GM18873 (cell line): ENCODE data around the gene SUMO2.
"Not testable (repeated sequence)": the region's sequence is repeated elsewhere in the genome, so short reads cannot be mapped to it uniquely, and the experiment has no call there.

ENCODE experiments used
- ATAC-seq: cut with Tn5 transposase; IDR thresholded peaks from one replicate; pipeline ENCODE4 v1.9.1; 2021; ENCODE audit warnings: mild to moderate bottlenecking, moderate library complexity, moderate number of reproducible peaks; ENCODE audit not compliant: unreplicated experiment, low FRiP score

Gene SUMO2

DNA sequence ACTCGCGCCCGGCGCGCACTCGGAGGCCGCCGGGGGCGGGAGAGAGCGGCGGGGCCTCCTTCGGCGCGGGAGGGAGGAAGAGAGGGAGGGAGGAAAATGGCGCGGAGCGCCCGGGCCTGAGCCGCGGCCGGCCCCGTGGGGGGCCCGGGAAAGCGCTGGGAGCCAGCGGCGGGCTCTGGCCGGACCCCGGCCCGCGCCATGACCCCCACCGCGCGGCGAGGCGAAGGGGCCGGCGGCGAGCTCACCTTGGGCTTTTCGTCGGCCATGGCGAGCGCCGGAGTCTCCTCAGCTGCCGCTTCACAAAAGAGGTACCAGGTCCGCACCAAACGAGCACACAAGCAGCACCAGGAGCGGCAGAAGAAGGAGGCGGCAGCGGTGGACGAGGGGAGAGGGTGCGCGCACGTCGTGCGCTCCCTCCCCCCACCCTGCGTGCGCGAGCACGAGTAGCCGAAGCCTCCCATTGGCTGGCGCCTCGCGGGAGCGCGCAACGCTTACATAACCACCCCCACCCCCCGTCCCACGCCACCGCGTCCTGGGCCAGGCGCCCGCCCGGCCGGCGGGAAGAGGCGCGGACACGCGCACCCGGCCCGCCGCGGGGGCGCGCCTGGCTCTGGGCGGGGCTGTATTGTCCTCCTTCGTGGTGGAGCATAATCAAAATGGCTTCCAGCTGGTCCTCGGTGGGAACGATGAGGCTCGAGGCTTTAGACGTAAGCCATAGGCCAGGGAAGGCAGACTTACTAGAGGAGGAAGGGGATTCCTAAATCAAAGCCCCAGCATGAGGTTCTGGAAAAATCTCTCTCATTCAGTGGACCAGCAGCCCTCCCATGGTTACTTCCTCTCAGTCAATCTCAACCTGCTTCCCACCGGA lies at the start of gene SUMO2:
Gene SUMO2, minus strand, starts transcription at position 391 of the 868 bp plus-strand sequence. Its CDS starts 125 bp downstream, at position 266.
- peak; percentile 41 for ATAC-seq

DNA sequence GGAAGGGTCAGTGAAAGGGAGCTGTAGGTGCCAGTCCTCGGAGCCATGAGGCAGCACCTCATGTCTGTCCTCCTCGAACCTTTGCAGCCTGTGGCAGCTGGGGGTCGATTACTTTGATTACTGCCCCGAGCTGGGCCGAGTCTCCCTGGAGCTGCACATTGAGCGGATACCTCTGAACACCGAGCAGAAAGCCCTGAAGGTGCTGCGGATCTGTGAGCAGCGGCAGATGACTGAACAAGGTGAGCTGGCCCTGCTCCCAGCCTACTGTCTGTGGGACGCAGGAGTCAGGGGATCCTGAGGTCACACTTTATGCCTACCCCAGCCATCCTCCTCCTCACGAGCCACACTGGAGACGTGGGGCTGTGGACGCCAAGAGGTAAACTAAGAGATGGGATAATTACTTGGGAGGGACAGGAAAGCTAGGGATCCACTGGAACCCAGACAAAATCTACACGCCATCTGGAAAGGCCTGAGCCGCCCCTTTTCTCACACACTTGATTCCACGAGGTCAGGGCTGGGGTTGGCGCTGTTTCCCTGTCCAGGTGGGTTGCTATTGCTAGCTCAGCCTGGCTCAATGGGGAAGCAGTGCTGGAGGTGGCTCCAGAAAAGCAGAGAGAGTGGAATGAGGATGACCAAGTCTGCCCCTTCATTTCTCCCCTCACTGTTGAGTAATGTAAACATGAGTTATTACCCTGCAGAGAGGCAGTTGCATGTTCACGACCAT lies 49.1 kb upstream of the SUMO2 start:
- no peak for ATAC-seq

DNA sequence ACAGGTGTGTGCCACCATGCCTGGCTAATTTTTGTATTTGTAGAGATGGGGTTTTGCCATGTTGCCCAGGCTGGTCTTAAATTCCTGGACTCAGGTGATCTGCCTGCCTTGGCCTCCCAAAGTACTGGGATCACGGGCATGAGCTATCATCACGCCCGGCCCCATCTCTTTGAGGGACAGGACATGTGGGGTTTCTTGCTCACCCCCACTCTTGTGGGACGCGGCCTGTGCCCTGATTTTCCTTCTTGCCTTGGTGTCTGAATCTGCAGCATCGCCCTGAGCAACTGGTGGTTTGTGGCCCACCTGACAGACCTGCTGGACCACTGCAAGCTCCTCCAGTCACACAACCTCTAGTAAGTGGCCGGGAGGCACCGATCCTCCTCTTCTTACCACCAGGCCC lies 48.3 kb upstream of the SUMO2 start:
- no peak for ATAC-seq

DNA sequence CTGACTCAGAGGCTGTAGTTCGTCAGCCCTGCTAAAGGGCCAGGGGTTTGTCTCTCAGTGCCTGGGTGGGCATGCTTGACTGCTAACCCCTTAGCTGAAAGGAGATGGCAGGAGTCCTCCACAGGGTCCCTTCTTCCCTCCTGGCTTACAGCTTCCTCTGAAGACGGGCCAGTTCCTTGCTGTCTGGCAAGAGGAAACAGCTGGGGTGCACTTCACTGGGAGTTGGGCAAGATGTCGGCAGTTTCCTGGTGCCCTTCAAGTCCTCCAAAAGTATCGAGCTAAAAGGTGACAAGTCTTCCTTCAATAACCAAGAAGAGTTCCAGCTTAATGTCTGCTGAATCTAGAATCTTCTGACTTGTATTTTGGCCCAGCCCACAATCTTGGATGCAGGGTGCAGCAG lies 46.1 kb upstream of the SUMO2 start:
- ATAC-seq: no peak

DNA sequence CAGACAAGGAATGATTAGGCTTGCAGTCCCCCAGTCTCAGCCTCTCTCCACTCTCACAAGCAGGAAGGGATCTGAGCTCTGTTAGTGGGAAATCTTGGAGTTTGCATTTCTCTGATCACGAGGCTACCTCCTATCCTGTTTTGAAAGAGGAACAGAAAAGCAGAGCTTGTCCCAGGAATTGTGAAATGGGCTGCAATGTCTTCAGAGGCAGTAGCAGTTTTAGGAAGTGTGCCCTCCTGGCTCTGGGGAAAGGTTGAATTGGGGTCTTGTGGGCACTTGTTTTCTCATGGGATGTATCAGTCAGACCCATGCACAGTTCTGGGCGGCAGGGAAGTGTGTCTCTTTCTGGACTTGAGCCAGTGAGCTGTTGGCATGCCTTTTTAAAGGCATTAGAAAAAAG lies 45.5 kb upstream of the SUMO2 start:
- ATAC-seq: no peak

DNA sequence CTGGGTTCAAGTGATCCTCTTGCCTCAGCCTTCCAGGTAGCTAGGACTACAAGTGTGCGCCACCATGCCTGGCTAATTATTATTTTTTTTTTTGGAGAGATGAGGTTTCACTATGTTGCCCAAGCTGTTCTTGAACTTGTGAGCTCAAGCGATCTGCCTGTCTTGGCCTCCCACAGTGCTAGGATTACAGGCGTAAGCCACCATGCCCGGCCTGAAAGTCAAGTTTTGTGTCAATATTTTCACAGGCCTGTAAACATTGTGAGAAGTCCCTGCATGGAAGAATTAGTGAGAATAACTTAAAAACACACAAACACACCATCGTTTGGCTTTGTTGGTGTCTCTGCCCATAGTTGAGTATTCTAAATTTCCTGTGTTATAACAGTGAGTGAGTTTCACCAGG lies 45.0 kb upstream of the SUMO2 start:
- ATAC-seq: no peak

DNA sequence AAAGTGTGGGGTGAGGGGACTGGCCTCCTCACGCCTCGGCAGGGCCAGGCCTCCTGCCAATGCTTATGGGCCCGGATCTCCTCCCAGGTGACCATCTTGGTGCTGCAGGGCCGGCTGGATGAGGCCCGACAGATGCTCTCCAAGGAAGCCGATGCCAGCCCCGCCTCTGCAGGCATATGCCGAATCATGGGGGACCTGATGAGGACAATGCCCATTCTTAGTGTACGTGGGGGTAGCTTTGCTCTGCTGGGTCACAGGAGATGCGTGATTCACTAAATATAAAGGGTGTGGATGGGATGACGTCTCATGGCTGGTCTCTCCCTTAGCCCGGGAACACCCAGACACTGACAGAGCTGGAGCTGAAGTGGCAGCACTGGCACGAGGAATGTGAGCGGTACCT lies 42.3 kb upstream of the SUMO2 start:
- ATAC-seq: no peak

DNA sequence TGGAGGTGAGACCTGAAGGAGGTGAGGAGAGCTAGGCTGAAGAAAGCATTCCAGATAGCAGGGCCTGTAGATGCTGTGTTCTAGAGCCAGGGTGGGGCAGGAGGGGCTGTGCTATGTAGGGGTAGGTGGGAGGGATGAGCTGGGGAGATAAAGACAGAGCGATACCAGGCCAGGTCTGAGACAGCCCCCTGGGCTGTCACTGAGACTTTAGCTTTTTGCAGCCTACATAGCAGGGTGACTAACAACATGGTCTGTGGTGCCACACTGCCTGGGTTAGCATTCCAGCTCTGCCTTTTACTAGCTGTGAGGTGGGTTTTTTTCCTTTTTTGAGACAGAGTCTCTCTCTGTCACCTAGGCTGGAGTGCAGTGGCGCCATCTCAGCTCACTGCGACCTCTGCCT lies 37.1 kb upstream of the SUMO2 start:
- ATAC-seq: no peak

DNA sequence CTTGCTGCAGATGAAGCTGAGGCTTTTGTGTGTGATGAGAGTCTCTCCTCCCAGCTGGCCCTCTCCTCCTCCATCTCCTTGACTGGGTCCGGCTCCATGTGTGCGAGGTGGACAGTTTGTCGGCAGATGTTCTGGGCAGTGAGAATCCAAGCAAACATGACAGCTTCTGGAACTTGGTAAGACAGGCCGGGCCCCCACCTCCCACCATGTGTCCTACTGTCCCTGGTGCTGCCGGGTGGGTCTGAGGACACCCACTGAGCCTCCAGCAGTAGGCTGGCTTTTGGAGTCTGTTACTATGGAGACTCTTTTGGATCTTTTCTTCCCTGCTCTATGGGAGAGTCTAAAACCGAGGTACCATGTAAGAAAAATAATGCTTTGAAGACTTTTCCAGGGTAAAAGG lies 35.4 kb upstream of the SUMO2 start:
- ATAC-seq: no peak

DNA sequence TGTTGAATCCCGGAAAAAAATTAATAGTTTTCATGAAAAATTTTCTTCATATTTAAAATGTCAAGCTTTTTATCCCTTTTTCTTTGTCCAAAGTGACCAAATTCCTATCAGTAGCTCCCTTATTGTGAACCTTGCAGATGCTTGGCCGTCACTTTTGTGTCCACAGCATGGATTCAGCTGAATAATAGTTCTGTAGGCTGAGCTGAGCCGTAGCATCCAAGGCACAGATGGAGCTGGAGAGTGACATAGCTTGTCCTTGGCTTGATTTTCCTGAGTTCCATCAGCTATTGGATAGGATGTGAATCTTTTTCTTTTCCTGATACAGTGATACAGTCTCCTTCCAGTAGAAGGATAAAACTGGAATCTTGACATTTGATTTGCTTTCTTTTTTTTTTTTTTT lies 26.3 kb upstream of the SUMO2 start:
- no peak for ATAC-seq

DNA sequence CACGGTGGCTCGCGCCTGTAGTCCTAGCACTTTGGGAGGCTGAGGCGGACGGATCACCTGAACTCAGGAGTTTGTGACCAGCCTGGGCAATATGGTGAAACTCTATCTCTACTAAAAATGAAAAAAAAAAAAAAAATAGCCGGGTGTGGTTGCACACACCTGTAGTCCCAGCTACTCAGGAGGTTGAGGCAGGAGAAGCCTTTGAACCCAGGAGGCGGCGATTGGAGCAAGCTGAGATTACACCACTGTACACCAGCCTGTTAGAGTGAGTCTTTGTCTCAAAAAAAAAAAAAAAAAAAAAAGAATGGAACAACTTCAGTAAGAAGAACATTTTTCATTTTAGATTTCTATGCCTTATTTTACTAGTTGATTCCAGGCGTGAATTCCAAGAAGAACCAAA lies 25.4 kb upstream of the SUMO2 start:
- no peak for ATAC-seq

DNA sequence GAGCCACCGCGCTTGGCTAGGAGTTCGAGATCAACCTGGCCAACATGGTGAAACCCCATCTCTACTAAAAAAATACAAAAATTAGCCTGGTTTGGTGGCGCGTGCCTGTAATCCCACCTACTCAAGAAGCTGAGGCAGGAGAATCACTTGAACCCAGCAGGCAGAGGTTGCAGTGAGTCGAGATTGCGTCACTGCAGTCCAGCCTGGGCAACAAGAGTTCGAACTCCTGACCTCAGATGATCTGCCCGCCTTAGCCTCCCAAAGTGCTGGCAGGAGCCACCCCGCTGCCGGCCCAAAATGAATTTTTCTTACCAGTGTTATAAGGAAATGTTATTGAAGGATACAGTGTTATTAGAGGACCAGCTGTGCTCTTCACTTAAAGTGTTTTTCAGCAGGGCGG lies 25.0 kb upstream of the SUMO2 start:
- ATAC-seq: no peak

DNA sequence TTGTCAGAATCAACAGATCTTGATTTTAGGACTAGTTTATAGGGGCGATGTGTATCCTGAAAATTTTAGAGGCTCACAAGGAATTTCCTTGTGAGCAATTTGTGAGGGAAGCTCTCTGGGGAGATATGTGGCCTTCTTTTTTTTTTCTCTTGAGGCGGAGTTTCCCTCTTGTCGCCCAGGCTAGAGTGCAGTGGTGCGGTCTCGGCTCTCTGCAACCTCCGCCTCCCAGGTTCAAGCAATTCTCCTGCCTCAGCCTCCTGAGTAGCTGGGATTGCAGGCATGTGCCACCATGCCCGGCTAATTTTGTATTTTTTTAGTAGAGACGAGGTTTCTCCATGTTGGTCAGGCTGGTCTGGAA lies 24.3 kb upstream of the SUMO2 start:
- not testable (repeated sequence) for ATAC-seq

DNA sequence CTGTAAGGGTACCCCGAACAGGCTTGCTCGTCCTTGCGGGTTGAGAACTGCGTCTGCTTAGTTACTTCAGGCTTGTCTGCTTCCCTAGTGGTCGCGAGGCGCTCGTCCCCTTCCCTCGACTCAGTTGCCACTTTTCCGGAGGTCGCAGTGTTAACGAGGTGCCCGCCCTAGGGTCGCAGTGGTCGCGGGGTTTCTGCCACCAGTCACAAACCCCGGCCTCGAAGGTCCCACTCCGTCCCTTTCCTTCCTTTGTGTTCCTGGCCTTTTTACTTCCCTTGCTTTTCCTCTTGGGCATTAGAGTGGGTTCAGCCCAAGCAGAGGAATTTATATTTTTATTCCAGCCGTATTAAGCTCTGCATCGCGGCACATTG lies 23.0 kb upstream of the SUMO2 start:
- ATAC-seq: no peak

DNA sequence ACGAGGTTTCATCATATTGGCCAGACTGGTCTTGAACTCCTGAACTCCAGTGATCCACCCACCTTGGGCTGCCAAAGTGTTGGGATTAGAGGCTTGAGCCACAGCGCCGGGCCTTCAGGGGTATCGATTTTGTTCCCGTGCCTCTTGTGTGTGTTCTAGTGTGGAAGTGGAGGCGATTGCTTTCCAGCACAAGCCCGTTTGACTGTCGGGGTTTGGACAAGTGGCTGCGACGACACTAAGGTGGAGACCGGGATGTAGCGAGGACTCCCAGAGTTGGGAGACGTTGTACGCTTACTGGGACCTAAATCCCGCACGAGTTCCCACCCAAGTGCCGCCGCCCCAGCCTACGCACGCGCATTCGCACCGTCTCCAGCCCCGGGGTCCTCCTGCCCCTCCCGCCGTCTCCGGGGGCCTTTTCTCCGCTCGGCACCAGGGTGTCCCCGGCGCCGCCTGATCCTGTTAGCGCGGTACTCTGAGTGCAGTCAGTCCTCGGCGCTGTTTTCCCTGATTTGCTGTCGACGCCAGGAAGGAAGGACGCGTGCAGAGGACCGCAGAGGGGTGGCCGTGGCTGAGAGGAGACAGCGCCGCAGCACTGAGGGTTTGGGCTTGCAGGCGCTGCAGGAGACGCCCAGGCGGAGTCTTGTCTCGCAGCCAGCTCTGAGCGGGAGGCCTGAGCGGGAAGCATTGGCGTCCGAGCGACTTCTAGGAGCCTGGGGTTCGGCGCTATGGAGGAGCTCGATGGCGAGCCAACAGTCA lies 22.5 kb upstream of the SUMO2 start, which contains the start of gene NUP85:
Gene NUP85, plus strand, starts transcription at position 643 of the 756 bp plus-strand sequence. Its CDS starts 83 bp downstream, at position 726.
- no peak for ATAC-seq

DNA sequence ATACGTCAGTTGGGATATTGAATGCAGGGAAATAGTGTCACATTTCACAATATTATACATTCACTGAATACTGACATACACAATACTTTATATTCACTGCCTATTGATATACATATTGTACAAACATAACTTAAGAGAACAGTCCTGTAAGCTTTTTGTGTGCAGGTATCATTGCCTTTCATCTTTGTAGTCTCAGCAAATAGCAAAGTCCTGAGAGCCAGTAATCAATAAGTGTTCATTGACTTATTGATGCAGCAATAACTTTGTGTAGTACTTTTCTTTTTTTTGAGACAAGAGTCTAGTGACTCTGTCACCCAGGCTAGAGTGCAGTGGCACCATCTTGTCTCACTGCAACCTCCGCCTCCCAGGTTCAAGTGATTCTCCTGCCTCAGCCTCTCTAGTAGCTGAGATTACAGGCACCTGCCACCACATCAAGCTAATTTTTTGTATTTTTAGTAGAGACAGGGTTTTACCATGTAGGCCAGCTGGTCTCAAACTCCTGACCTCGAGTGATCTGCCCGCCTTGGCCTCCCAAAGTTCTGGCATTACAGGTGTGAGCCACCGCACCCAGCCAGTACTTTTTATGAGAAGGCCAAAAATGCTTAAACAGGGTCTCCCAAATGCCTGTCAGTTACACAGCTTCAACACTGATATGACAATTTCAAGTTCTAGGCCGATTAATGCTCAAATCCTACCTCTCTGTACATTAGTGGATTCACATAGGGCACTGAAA lies 17.3 kb upstream of the SUMO2 start:
- ATAC-seq: no peak

DNA sequence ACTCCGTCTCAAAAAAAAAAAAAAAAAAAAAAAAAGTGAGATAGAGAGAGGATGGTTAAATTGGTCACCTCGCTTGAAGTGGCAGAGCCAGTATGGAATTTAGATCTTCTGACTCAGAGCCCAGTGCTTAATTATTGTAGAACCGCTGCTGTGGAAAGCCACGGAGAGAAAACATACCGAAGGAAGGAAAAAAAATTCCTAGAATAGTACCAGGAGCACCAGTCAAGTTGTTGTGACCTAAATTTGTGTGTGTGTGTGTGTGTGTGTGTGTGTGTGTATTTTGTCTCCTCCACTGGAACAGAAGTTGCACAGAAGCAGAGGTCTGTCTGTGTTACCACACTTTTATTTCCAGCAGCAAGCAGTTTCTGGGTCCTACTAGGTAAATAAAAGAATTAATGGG lies 12.1 kb upstream of the SUMO2 start:
- ATAC-seq: no peak

DNA sequence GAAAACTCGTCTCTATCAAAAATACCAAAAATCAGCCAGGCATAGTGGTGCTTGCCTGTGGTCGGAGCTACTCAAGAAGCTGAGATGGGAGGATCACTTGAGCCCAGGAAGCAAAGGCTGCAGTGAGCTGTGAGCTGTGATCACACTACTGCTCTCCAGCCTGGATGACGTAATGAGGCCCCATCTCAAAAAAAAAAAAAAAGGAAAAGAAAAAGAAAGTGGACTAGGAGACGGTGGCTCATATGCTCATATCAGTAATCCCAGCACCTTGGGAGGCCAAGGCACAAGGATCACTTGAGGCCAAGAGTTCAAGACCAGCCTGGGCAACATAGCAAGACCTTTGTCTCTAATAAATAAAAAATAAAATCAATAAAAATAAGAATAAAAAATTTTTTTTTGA lies 8.8 kb upstream of the SUMO2 start:
- ATAC-seq: no peak

DNA sequence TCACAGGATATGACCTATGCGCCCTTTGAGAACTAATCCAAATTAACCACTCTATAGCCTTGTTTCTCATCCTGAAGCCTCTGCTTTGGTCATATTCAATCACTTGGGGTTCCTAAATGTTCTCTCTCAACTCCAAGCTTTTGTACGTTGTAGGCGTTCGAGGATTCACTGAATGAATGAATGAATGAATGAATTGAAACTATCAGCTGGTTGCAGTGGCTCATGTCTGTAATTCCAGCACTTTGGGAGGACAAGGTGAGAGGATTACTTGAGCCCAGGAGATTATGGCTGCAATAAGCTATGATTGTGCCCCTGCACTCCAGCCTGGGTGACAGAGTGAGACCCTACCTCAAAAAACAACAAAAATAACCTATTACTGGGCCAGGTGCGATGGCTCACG lies 5.9 kb upstream of the SUMO2 start:
- ATAC-seq: no peak
